ENCODE measurements around the gene ITGB5. TPM values are rescaled to one million over a fixed set of nuclear protein-coding genes. Genes with fewer than 3 reads are reported as not detected.
"Not testable (repeated sequence)": the region's sequence is repeated elsewhere in the genome, so short reads cannot be mapped to it uniquely, and the experiment has no call there.

Gene ITGB5
- polyA plus RNA-seq, 3 donors = 0.68 to 1.2 (median 1.0) TPM

GRCh38 chr3:124784686-124785382 lies 102.3 kb downstream of the ITGB5 start:
- peaks cover 23 to 24% of the 10 kb centered on the region in 2 donors for H3K4me1 ChIP-seq (ENCODE audit: control insufficient read depth in 1 of 2, insufficient read depth in 2 of 2, low read length in 2 of 2)
- H3K36me3 Mint-ChIP-seq = no peaks in the 10 kb centered on the region
- no peak overlapping the region for H3K27ac ChIP-seq (ENCODE audit: low read depth in 1 of 2, low read length in 2 of 2)
- peak overlapping the region; percentile 52 for H2AFZ ChIP-seq (ENCODE audit: insufficient read depth, low read depth, low read length, poor library complexity, severe bottlenecking)
- H3K4me3 Mint-ChIP-seq = peak overlapping the region in 1 of 2 donors; percentile 28
- H3K4me3 ChIP-seq (replicated peaks in 1 of 3; ENCODE audit: low read depth in 2 of 3, low read length in 3 of 3) = no peak overlapping the region
- H3K36me3 ChIP-seq (replicated peaks in 1 of 2; ENCODE audit: control insufficient read depth in 1 of 2, insufficient read depth in 2 of 2, low read length in 2 of 2) = no peaks in the 10 kb centered on the region
- no peaks in the 10 kb centered on the region for H3K9me3 ChIP-seq (replicated peaks in 1 of 2; ENCODE audit: control insufficient read depth in 1 of 2, insufficient read depth in 1 of 2, low read length in 2 of 2)
- peaks cover 0 to 2% (median 0%) of the 10 kb centered on the region in 7 donors for H3K9me3 Mint-ChIP-seq
- H3K27me3 Mint-ChIP-seq (ENCODE audit: low read depth in 3 of 3) = peaks cover 1 to 13% (median 8%) of the 10 kb centered on the region in 3 donors
- TF ChIP-seq CTCF (IDR thresholded peaks at IDR 0.05) = no peak
- intact Hi-C loops (cut with micrococcal nuclease) = loop anchor here in 1 of 2 donors (5.0 kb wide), 1 partner anchor 102 kb away; the partner anchor contains the start of gene ITGB5
- no peaks in the 10 kb centered on the region for H3K27me3 ChIP-seq (ENCODE audit: control insufficient read depth in 2 of 2, insufficient read depth in 2 of 2, low read length in 2 of 2)
- H3K4me1 Mint-ChIP-seq = peaks cover 45% of the 10 kb centered on the region
- no peak overlapping the region for H3K9ac ChIP-seq (ENCODE audit: insufficient read depth, low read length, poor library complexity, severe bottlenecking)
- H3K79me2 ChIP-seq (ENCODE audit: insufficient read depth, low read length) = no peaks in the 10 kb centered on the region
- no peak overlapping the region for H3K27ac Mint-ChIP-seq
- DNase-seq = no peak
- H4K20me1 ChIP-seq (ENCODE audit: insufficient read depth, low read length) = no peaks in the 10 kb centered on the region
- WGBS (ENCODE audit: insufficient coverage) = 60% methylated on average over 13 of the region's 17 CpGs
- peak overlapping the region; percentile 20 for H3K4me2 ChIP-seq (replicated peaks; ENCODE audit: extremely low read depth, low read length, poor library complexity, severe bottlenecking)

GRCh38 chr3:124783696-124784095 lies 103.5 kb downstream of the ITGB5 start:
- peaks cover 23 to 24% of the 10 kb centered on the region in 2 donors for H3K4me1 ChIP-seq (ENCODE audit: control insufficient read depth in 1 of 2, insufficient read depth in 2 of 2, low read length in 2 of 2)
- no peak overlapping the region for H3K4me3 Mint-ChIP-seq
- peaks cover 1 to 16% (median 8%) of the 10 kb centered on the region in 3 donors for H3K27me3 Mint-ChIP-seq (ENCODE audit: low read depth in 3 of 3)
- H3K36me3 ChIP-seq (replicated peaks in 1 of 2; ENCODE audit: control insufficient read depth in 1 of 2, insufficient read depth in 2 of 2, low read length in 2 of 2) = no peaks in the 10 kb centered on the region
- H3K9ac ChIP-seq (ENCODE audit: insufficient read depth, low read length, poor library complexity, severe bottlenecking) = no peak overlapping the region
- no peaks in the 10 kb centered on the region for H4K20me1 ChIP-seq (ENCODE audit: insufficient read depth, low read length)
- DNase-seq = no peak
- H3K4me2 ChIP-seq (replicated peaks; ENCODE audit: extremely low read depth, low read length, poor library complexity, severe bottlenecking) = no peak overlapping the region
- H3K79me2 ChIP-seq (ENCODE audit: insufficient read depth, low read length) = no peaks in the 10 kb centered on the region
- peaks cover 45% of the 10 kb centered on the region for H3K4me1 Mint-ChIP-seq
- H2AFZ ChIP-seq (ENCODE audit: insufficient read depth, low read depth, low read length, poor library complexity, severe bottlenecking) = no peak overlapping the region
- intact Hi-C loops (cut with micrococcal nuclease) = loop anchor here in 1 of 2 donors (5.0 kb wide), 1 partner anchor 104 kb away; the partner anchor contains the start of gene ITGB5
- TF ChIP-seq CTCF (IDR thresholded peaks at IDR 0.05) = no peak
- H3K9me3 ChIP-seq (replicated peaks in 1 of 2; ENCODE audit: control insufficient read depth in 1 of 2, insufficient read depth in 1 of 2, low read length in 2 of 2) = no peaks in the 10 kb centered on the region
- H3K27ac Mint-ChIP-seq = no peak overlapping the region
- no peak overlapping the region for H3K4me3 ChIP-seq (replicated peaks in 1 of 3; ENCODE audit: low read depth in 2 of 3, low read length in 3 of 3)
- H3K27ac ChIP-seq (ENCODE audit: low read depth in 1 of 2, low read length in 2 of 2) = no peak overlapping the region
- H3K36me3 Mint-ChIP-seq = no peaks in the 10 kb centered on the region
- WGBS (ENCODE audit: insufficient coverage) = 15% methylated on average over 3 of the region's 4 CpGs
- H3K27me3 ChIP-seq (ENCODE audit: control insufficient read depth in 2 of 2, insufficient read depth in 2 of 2, low read length in 2 of 2) = no peaks in the 10 kb centered on the region
- H3K9me3 Mint-ChIP-seq = peaks cover 0 to 2% (median 0%) of the 10 kb centered on the region in 7 donors

GRCh38 chr3:124782377-124782712 lies 104.8 kb downstream of the ITGB5 start:
- H2AFZ ChIP-seq (ENCODE audit: insufficient read depth, low read depth, low read length, poor library complexity, severe bottlenecking); H3K36me3 Mint-ChIP-seq; H3K4me3 ChIP-seq (replicated peaks in 1 of 3; ENCODE audit: low read depth in 2 of 3, low read length in 3 of 3); H4K20me1 ChIP-seq (ENCODE audit: insufficient read depth, low read length); DNase-seq; H3K9me3 ChIP-seq (replicated peaks in 1 of 2; ENCODE audit: control insufficient read depth in 1 of 2, insufficient read depth in 1 of 2, low read length in 2 of 2); H3K27ac Mint-ChIP-seq; H3K4me3 Mint-ChIP-seq; H3K27ac ChIP-seq (ENCODE audit: low read depth in 1 of 2, low read length in 2 of 2); H3K4me2 ChIP-seq (replicated peaks; ENCODE audit: extremely low read depth, low read length, poor library complexity, severe bottlenecking); H3K9me3 Mint-ChIP-seq; H3K36me3 ChIP-seq (replicated peaks in 1 of 2; ENCODE audit: control insufficient read depth in 1 of 2, insufficient read depth in 2 of 2, low read length in 2 of 2); H3K9ac ChIP-seq (ENCODE audit: insufficient read depth, low read length, poor library complexity, severe bottlenecking); H3K79me2 ChIP-seq (ENCODE audit: insufficient read depth, low read length); H3K27me3 ChIP-seq (ENCODE audit: control insufficient read depth in 2 of 2, insufficient read depth in 2 of 2, low read length in 2 of 2): not testable (repeated sequence)
- H3K4me1 Mint-ChIP-seq = peaks cover 45% of the 10 kb centered on the region
- peaks cover 23 to 24% of the 10 kb centered on the region in 2 donors for H3K4me1 ChIP-seq (ENCODE audit: control insufficient read depth in 1 of 2, insufficient read depth in 2 of 2, low read length in 2 of 2)
- WGBS (ENCODE audit: insufficient coverage) = 100% methylated on average over 2 of the region's 6 CpGs
- H3K27me3 Mint-ChIP-seq (ENCODE audit: low read depth in 3 of 3) = peaks cover 4 to 18% (median 7%) of the 10 kb centered on the region in 3 donors
- intact Hi-C loops (cut with micrococcal nuclease) = loop anchor here in 1 of 2 donors (5.0 kb wide), 1 partner anchor 105 kb away; the partner anchor contains the start of gene ITGB5

Measured in CD14-positive monocyte (primary cell).